GM12878 (cell line): ENCODE data around the gene BICC1. TPM values are rescaled to one million over a fixed set of nuclear protein-coding genes. Genes with fewer than 3 reads are reported as not detected.

ENCODE experiments used
- ATAC-seq: fragments of 200-7000 bp; cut with Tn5 transposase; 3 replicates; pipeline ENCODE4 v1.9.1; 2020; ENCODE audit warnings: mild to moderate bottlenecking, moderate library complexity
- BruUV-seq: library from RNA; stranded (reverse); fragments of 400-500 nt; replicated peaks from 2 replicates; lab custom pipeline; 2021; lab: Mats Ljungman, UMichigan
- CTCF ChIA-PET: fragments of 300-600 bp; sonication (Branson Sonifier 250); formaldehyde crosslinking; extraction: SDS; loops from one replicate; lab custom pipeline; 2021; ENCODE audit warnings: inconsistent platforms; lab: Yijun Ruan, JAX
- POLR2A ChIA-PET: fragments of 350-600 bp; formaldehyde crosslinking; extraction: SDS; loops from one replicate; lab custom pipeline; 2021; ENCODE audit warnings: inconsistent platforms; lab: Charles Lee
- RAD21 ChIA-PET: fragments of 300-600 bp; sonication (Branson Sonifier 250); formaldehyde crosslinking; loops from one replicate; lab custom pipeline; 2023; ENCODE audit warnings: antibody characterized with exemption; ENCODE audit not compliant: unreplicated experiment; lab: Charles Lee
- SMC1A ChIA-PET: fragments of 300-600 bp; sonication (Branson Sonifier 250); formaldehyde crosslinking; loops from one replicate; lab custom pipeline; 2023; ENCODE audit not compliant: unreplicated experiment, uncharacterized antibody; lab: Charles Lee
- DNase-seq: peaks from one replicate; pipeline ENCODE4 v3.0.0-alpha.2; 2011; ENCODE audit warnings: low read depth, low spot score
- FAIRE-seq: peaks from 3 replicates; lab custom pipeline; 2011; peaks lifted over from hg19 to GRCh38; lab: Jason Lieb, UNC
- H2AFZ ChIP-seq: 2 replicates; pipeline ENCODE4 v1.6.0; 2011; ENCODE audit warnings: low read depth, low read length, control low read depth; ENCODE audit not compliant: control insufficient read depth
- H3K27ac ChIP-seq: 2 replicates; pipeline ENCODE4 v1.5.1; 2011; ENCODE audit warnings: control low read depth; ENCODE audit not compliant: control insufficient read depth, insufficient read depth
- H3K27me3 ChIP-seq, 2 experiments: replicated peaks in 1 of 2; 2 replicates each; pipeline versions ENCODE4 v1.6.0 to v1.6.1; 2011; ENCODE audit warnings: low read length in 1 of 2; ENCODE audit not compliant: control insufficient read depth in 2 of 2, insufficient read depth in 2 of 2
- H3K36me3 ChIP-seq, 2 experiments: 2 replicates each; pipeline ENCODE4 v1.5.1; 2011; ENCODE audit warnings: low read length in 1 of 2; ENCODE audit not compliant: control insufficient read depth in 2 of 2, insufficient read depth in 2 of 2
- H3K4me1 ChIP-seq: 2 replicates; pipeline ENCODE4 v1.6.1; 2011; ENCODE audit warnings: mild to moderate bottlenecking, low read length, moderate library complexity, mixed read lengths; ENCODE audit not compliant: control insufficient read depth, insufficient read depth
- H3K4me2 ChIP-seq: 2 replicates; pipeline ENCODE4 v1.6.0; 2011; ENCODE audit warnings: control low read depth; ENCODE audit not compliant: control insufficient read depth, insufficient read depth
- H3K4me3 ChIP-seq: fragments of 200-600 bp; sonication (generic); 2 replicates; pipeline ENCODE4 v1.5.1; 2016
- H3K79me2 ChIP-seq: 2 replicates; pipeline ENCODE4 v1.6.0; 2011; ENCODE audit warnings: low read length; ENCODE audit not compliant: control insufficient read depth, insufficient read depth
- H3K9ac ChIP-seq: 2 replicates; pipeline ENCODE4 v1.8.0; 2011; ENCODE audit warnings: low read length, control low read depth, mixed read lengths; ENCODE audit not compliant: control insufficient read depth, insufficient read depth
- H3K9me3 ChIP-seq: replicated peaks from 3 replicates; pipeline ENCODE4 v1.5.1; 2011; ENCODE audit warnings: mild to moderate bottlenecking, low read length; ENCODE audit not compliant: control insufficient read depth, insufficient read depth
- H4K20me1 ChIP-seq: 2 replicates; pipeline ENCODE4 v1.6.0; 2011; ENCODE audit not compliant: control insufficient read depth, insufficient read depth
- ATF3 ChIP-seq: IDR thresholded peaks from 2 replicates; pipeline ENCODE4 v1.6.1; 2011; ENCODE audit warnings: low read depth, mild to moderate bottlenecking, low read length, moderate library complexity, borderline replicate concordance; ENCODE audit errors: extremely low read depth
- CREM ChIP-seq: IDR thresholded peaks from 2 replicates; pipeline ENCODE4 v1.6.1; 2014; ENCODE audit warnings: antibody characterized with exemption, low read depth
- EZH2 ChIP-seq: IDR thresholded peaks from 2 replicates; pipeline ENCODE4 v1.6.1; 2012; ENCODE audit warnings: low read depth, mild to moderate bottlenecking, control low read depth, inconsistent platforms, low read length, borderline replicate concordance; ENCODE audit not compliant: control insufficient read depth
- MAX ChIP-seq: IDR thresholded peaks from 2 replicates; pipeline ENCODE4 v1.6.1; 2012; ENCODE audit warnings: low read depth, low read length, improper control_type of control experiment
- PAX5 ChIP-seq: IDR thresholded peaks from 2 replicates; pipeline ENCODE4 v1.6.1; 2011; ENCODE audit warnings: low read depth, low read length, borderline replicate concordance
- RELB ChIP-seq: fragments of 450-650 bp; IDR thresholded peaks from 2 replicates; pipeline ENCODE4 v1.6.1; 2017; ENCODE audit warnings: low read depth, mild to moderate bottlenecking, moderate library complexity
- RUNX3 ChIP-seq: IDR thresholded peaks from 2 replicates; pipeline ENCODE4 v1.6.1; 2012; ENCODE audit warnings: low read length, inconsistent platforms
- SMAD5 ChIP-seq: IDR thresholded peaks from 2 replicates; pipeline ENCODE4 v1.6.1; 2016; ENCODE audit warnings: antibody characterized with exemption, low read depth
- SMC3 ChIP-seq: IDR thresholded peaks from 2 replicates; pipeline ENCODE4 v1.6.1; 2011; ENCODE audit warnings: low read length, improper control_type of control experiment, borderline replicate concordance
- SUPT20H ChIP-seq: IDR thresholded peaks from 2 replicates; pipeline ENCODE4 v1.6.1; 2011; ENCODE audit warnings: low read depth, mild to moderate bottlenecking, low read length, moderate library complexity, borderline replicate concordance; ENCODE audit not compliant: control insufficient read depth
- ZBTB4 ChIP-seq: fragments of 450-650 bp; formaldehyde crosslinking; IDR thresholded peaks from 2 replicates; pipeline ENCODE4 v1.4.0; 2022; ENCODE audit warnings: mild to moderate bottlenecking, moderate library complexity
- ZNF217 ChIP-seq: fragments of 450-650 bp; IDR thresholded peaks from 2 replicates; pipeline ENCODE4 v1.6.1; 2017; ENCODE audit warnings: antibody characterized with exemption, mild to moderate bottlenecking
- ZNF24 ChIP-seq: fragments of 450-650 bp; IDR thresholded peaks from 2 replicates; pipeline ENCODE4 v1.6.1; 2017; ENCODE audit warnings: antibody characterized with exemption, mild to moderate bottlenecking
- in situ Hi-C: fragments of 300-500 bp; cut with MboI; formaldehyde crosslinking; loops from 9 replicates; pipeline ENCODE4 v1.14.3; 2018; ENCODE audit warnings: mixed read lengths
- intact Hi-C: fragments of 100-400 bp; cut with micrococcal nuclease; formaldehyde crosslinking; loops from one replicate; pipeline ENCODE4 v1.14.2; 2022; ENCODE audit not compliant: unreplicated experiment
- polyA plus RNA-seq, 11 experiments: library from polyadenylated mRNA; depleted of rRNA in 4 of 11; unstranded in 6 of 11; stranded (reverse) in 5 of 11; fragments of >200 nt; fragmentation: Nextera tagmentation in 4 of 11; fragmentation: Illumina TruSeq in 1 of 11; extraction: Ambion mirVana in 4 of 11; extraction: Trizol in 1 of 11; gene quantifications; 1 replicate in 1 of 11; 2 replicates in 10 of 11; pipeline versions ENCODE4 v1.2.1 to v1.2.3, GENCODE V29; 2011 to 2016; ENCODE audit warnings: inconsistent platforms in 2 of 11, missing spikeins in 2 of 11, low read depth in 1 of 11
- total RNA-seq, 4 experiments: library from RNA; depleted of rRNA in 3 of 4; stranded (reverse); fragments of >200 nt in 3 of 4; fragmentation: Illumina TruSeq in 1 of 4; extraction: Trizol in 1 of 4; gene quantifications; 2 replicates each; pipeline versions ENCODE4 v1.2.1 to v1.2.3, GENCODE V29; 2013 to 2021

BICC1 gene
- total and polyA plus RNA-seq, 10 of the 15 experiments (the other 5 are each of a cell fraction or from before 2014, with no cell fraction given), result 0.01 to 0.10 (median 0.04) TPM; not detected in 5

GRCh38 chr10:58797356-58797755, 284.7 kb downstream of the BICC1 start:
- FAIRE-seq (no peak), DNase-seq (no peak), ATAC-seq (no peak)
- Histone ChIP-seq H3K27ac (no peak overlapping the region), H3K4me3 (no peak overlapping the region), H3K9ac (no peak overlapping the region), H3K27me3 (no peaks in the 10 kb centered on the region; a peak in 1 of 4 replicates), H4K20me1 (no peaks in the 10 kb centered on the region), H3K4me1 (no peaks in the 10 kb centered on the region), H2AFZ (no peak overlapping the region), H3K36me3 (no peaks in the 10 kb centered on the region), H3K79me2 (no peaks in the 10 kb centered on the region), H3K4me2 (no peak overlapping the region), H3K9me3 (no peaks in the 10 kb centered on the region)
- ChIA-PET SMC1A (no interaction called here), CTCF (interaction anchor here (0.6 kb wide), 1 partner anchor 1084 kb away, joined by 4 read pairs; no protein-coding TSS in a partner anchor), RAD21 (no interaction called here), POLR2A (no interaction called here)
- TF ChIP-seq EZH2, result no peak
- no peak for TF ChIP-seq RUNX3
- TF ChIP-seq MAX, result no peak
- TF ChIP-seq ZNF217, result no peak
- no peak for TF ChIP-seq ZNF24
- TF ChIP-seq SMAD5, result no peak
- TF ChIP-seq RELB, result no peak
- TF ChIP-seq SMC3, result no peak
- TF ChIP-seq ATF3, result no peak
- no peak for TF ChIP-seq SUPT20H
- TF ChIP-seq PAX5, result no peak
- no peak for TF ChIP-seq CREM
- TF ChIP-seq ZBTB4, result no peak
- BruUV-seq, result no TSS peak
- in situ Hi-C loops (no loop called here), intact Hi-C loops (no loop called here)
